K562 (cell line): ENCODE measurements around the gene UTP11. TPM values are rescaled to one million over a fixed set of nuclear protein-coding genes. Genes with fewer than 3 reads are reported as not detected.

Experiments
- E2F5 ChIP-seq: sonication (generic); formaldehyde crosslinking; IDR thresholded peaks from 2 replicates; pipeline ENCODE4 v1.8.0; 2022; ENCODE audit warnings: mild to moderate bottlenecking, missing genetic modification reagents
- MCM5 ChIP-seq: fragments of 450-650 bp; IDR thresholded peaks from 2 replicates; pipeline ENCODE4 v1.6.1; 2016; ENCODE audit warnings: low read depth
- POLR2G ChIP-seq: fragments of 200-400 bp; formaldehyde crosslinking; IDR thresholded peaks from 2 replicates; pipeline ENCODE4 v1.6.1; 2017; ENCODE audit warnings: low read depth, mild to moderate bottlenecking, antibody characterized with exemption, low read length, moderate library complexity
- RERE ChIP-seq: sonication (generic); formaldehyde crosslinking; IDR thresholded peaks from 2 replicates; pipeline ENCODE4 v1.8.0; 2023; ENCODE audit warnings: missing genetic modification reagents, mild to moderate bottlenecking, borderline replicate concordance
- ZBTB33 ChIP-seq: sonication (generic); formaldehyde crosslinking; IDR thresholded peaks from 2 replicates; pipeline ENCODE4 v1.8.1; 2023; ENCODE audit warnings: mild to moderate bottlenecking, missing genetic modification reagents
- ZFP91 ChIP-seq: sonication (generic); formaldehyde crosslinking; IDR thresholded peaks from 2 replicates; pipeline ENCODE4 v1.8.0; 2022; ENCODE audit warnings: mild to moderate bottlenecking, missing genetic modification reagents
- ZNF311 ChIP-seq: fragments of 250-450 bp; sonication (Bioruptor Pico); IDR thresholded peaks from 2 replicates; pipeline ENCODE4 v1.4.0; 2020; ENCODE audit warnings: mild to moderate bottlenecking, moderate library complexity
- polyA plus RNA-seq, 8 experiments: library from polyadenylated mRNA; depleted of rRNA in 4 of 8; stranded (reverse) in 5 of 8; unstranded in 3 of 8; fragments of >200 nt; fragmentation: Nextera tagmentation in 2 of 8; fragmentation: Illumina TruSeq in 1 of 8; extraction: Ambion mirVana in 2 of 8; extraction: Trizol in 1 of 8; gene quantifications; 2 replicates each; pipeline versions ENCODE4 v1.2.1 to v1.2.3, GENCODE V29; 2011 to 2014; ENCODE audit warnings: inconsistent platforms in 1 of 8, missing spikeins in 1 of 8
- total RNA-seq, 7 experiments: library from RNA; depleted of rRNA in 6 of 7; stranded (reverse); fragments of >200 nt in 6 of 7; fragmentation: Illumina TruSeq in 2 of 7; extraction: Trizol in 2 of 7; gene quantifications; 2 replicates each; pipeline versions ENCODE4 v1.2.1 to v1.2.3, GENCODE V29; 2011 to 2021; ENCODE audit warnings: low replicate concordance in 1 of 7
- TF ChIP-seq, protein P1 (sequence below), 2 experiments: IDR thresholded peaks; 2 replicates each; pipeline ENCODE4 v1.6.1; 2012; ENCODE audit warnings: improper control_type of control experiment in 2 of 2, low read depth in 2 of 2, low read length in 2 of 2, borderline replicate concordance in 1 of 2
- TF ChIP-seq, protein P2 (sequence below): fragments of 250-450 bp; sonication (Bioruptor Pico); IDR thresholded peaks from 2 replicates; pipeline ENCODE4 v1.5.0; 2020; ENCODE audit warnings: mild to moderate bottlenecking, borderline replicate concordance
- TF ChIP-seq, protein P3 (sequence below): sonication (generic); formaldehyde crosslinking; IDR thresholded peaks from 2 replicates; pipeline ENCODE4 v1.9.0; 2022; ENCODE audit warnings: mild to moderate bottlenecking, missing genetic modification reagents

UTP11 gene
- total and polyA plus RNA-seq, 9 of the 15 experiments (the other 6 are each of a cell fraction or from before 2014, with no cell fraction given), result 91.1 to 378 (median 221) TPM

DNA sequence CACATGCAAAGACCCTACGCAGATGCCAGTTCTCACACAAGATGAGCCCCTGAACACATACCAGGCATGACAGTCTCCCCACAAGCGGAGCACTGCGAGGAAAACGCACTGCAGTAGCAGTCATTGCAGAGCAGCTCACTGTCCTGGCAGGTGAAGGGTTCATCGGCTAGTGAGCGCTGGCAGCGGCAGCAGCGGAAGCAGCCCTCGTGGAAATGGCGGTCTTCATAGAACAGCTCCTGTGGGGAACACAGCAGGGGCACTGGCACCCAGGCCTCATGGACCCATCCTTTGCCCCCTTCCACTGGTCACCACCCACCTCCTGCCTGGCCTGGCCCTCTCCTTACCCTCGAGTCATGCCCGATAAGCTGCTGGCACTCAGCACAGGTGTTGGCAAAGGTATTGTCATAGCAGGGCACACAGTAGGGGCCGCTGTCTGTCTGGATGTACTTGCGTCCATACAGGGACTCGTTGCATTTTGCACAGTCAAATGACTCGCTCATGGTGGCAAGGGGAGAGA lies 13.6 kb upstream of the UTP11 start (continued):
- TF ChIP-seq POLR2G (peak; percentile 54), ZBTB33 (CRISPR knock-in tag) (peak; percentile 94), ZNF311 (CRISPR knock-in tag) (no peak), RERE (no peak), E2F5 (CRISPR knock-in tag) (peak; percentile 54; the same call in 1 of the 2 replicates), ZFP91 (CRISPR knock-in tag) (0 out of 2 replicates have a peak, but pooled peaks have one; percentile 37), MCM5 (no peak)
- TF ChIP-seq, protein P1, sequence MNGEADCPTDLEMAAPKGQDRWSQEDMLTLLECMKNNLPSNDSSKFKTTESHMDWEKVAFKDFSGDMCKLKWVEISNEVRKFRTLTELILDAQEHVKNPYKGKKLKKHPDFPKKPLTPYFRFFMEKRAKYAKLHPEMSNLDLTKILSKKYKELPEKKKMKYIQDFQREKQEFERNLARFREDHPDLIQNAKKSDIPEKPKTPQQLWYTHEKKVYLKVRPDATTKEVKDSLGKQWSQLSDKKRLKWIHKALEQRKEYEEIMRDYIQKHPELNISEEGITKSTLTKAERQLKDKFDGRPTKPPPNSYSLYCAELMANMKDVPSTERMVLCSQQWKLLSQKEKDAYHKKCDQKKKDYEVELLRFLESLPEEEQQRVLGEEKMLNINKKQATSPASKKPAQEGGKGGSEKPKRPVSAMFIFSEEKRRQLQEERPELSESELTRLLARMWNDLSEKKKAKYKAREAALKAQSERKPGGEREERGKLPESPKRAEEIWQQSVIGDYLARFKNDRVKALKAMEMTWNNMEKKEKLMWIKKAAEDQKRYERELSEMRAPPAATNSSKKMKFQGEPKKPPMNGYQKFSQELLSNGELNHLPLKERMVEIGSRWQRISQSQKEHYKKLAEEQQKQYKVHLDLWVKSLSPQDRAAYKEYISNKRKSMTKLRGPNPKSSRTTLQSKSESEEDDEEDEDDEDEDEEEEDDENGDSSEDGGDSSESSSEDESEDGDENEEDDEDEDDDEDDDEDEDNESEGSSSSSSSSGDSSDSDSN (IDR thresholded peaks at IDR 0.05; ENCODE audit: borderline replicate concordance in 1 of 2, low read depth in 2 of 2, low read length in 2 of 2), result 0 out of 4 replicates have a peak, but pooled peaks of 1 of the 2 experiments have one; percentile 15
- TF ChIP-seq, protein P2, sequence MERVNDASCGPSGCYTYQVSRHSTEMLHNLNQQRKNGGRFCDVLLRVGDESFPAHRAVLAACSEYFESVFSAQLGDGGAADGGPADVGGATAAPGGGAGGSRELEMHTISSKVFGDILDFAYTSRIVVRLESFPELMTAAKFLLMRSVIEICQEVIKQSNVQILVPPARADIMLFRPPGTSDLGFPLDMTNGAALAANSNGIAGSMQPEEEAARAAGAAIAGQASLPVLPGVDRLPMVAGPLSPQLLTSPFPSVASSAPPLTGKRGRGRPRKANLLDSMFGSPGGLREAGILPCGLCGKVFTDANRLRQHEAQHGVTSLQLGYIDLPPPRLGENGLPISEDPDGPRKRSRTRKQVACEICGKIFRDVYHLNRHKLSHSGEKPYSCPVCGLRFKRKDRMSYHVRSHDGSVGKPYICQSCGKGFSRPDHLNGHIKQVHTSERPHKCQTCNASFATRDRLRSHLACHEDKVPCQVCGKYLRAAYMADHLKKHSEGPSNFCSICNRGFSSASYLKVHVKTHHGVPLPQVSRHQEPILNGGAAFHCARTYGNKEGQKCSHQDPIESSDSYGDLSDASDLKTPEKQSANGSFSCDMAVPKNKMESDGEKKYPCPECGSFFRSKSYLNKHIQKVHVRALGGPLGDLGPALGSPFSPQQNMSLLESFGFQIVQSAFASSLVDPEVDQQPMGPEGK, result peak; percentile 21; the same call in 1 of the 2 replicates
- TF ChIP-seq, protein P3, sequence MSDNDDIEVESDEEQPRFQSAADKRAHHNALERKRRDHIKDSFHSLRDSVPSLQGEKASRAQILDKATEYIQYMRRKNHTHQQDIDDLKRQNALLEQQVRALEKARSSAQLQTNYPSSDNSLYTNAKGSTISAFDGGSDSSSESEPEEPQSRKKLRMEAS, result peak; percentile 58; the same call in 1 of the 2 replicates
